H9 (cell line): ENCODE data around the gene FAT2. TPM values are rescaled to one million over a fixed set of nuclear protein-coding genes. Genes with fewer than 3 reads are reported as not detected.

Source experiments
- DNase-seq: peaks from one replicate; pipeline ENCODE4 v3.0.0-alpha.2; 2017
- H2AFZ ChIP-seq: one replicate; pipeline ENCODE4 v1.6.1; 2013; ENCODE audit warnings: mild to moderate bottlenecking, low read length, control low read depth, moderate library complexity
- H2AK5ac ChIP-seq: 2 replicates; pipeline ENCODE4 v1.6.1; 2013; ENCODE audit warnings: low read length, control low read depth, mixed read lengths; ENCODE audit not compliant: insufficient read length
- H2BK120ac ChIP-seq: one replicate; pipeline ENCODE4 v1.6.1; 2013; ENCODE audit warnings: low read depth, mild to moderate bottlenecking, low read length, control low read depth, inconsistent platforms; ENCODE audit not compliant: poor library complexity, severe bottlenecking
- H2BK12ac ChIP-seq: 2 replicates; pipeline ENCODE4 v1.6.1; 2013; ENCODE audit warnings: low read length, control low read depth, mixed read lengths, low read depth; ENCODE audit not compliant: insufficient read length
- H2BK15ac ChIP-seq: 2 replicates; pipeline ENCODE4 v1.6.1; 2013; ENCODE audit warnings: low read depth, low read length, control low read depth
- H2BK20ac ChIP-seq: one replicate; pipeline ENCODE4 v1.6.1; 2013; ENCODE audit warnings: low read depth, mild to moderate bottlenecking, low read length, control low read depth, inconsistent platforms; ENCODE audit not compliant: poor library complexity, severe bottlenecking
- H2BK5ac ChIP-seq: 2 replicates; pipeline ENCODE4 v1.6.1; 2013; ENCODE audit warnings: low read length, control low read depth, mixed read lengths; ENCODE audit not compliant: insufficient read length
- H3K14ac ChIP-seq: 2 replicates; pipeline ENCODE4 v1.6.1; 2013; ENCODE audit warnings: low read length, control low read depth; ENCODE audit not compliant: insufficient read depth
- H3K18ac ChIP-seq: 2 replicates; pipeline ENCODE4 v1.6.1; 2013; ENCODE audit warnings: low read depth, mild to moderate bottlenecking, mixed read lengths, low read length, control low read depth; ENCODE audit not compliant: insufficient read length
- H3K23ac ChIP-seq: 2 replicates; pipeline ENCODE4 v1.6.1; 2013; ENCODE audit warnings: low read length, control low read depth, mixed read lengths, low read depth; ENCODE audit not compliant: insufficient read length
- H3K23me2 ChIP-seq: 2 replicates; pipeline ENCODE4 v1.6.1; 2013; ENCODE audit warnings: low read depth, mild to moderate bottlenecking, mixed read lengths, low read length, control low read depth; ENCODE audit not compliant: insufficient read length, poor library complexity, severe bottlenecking
- H3K27ac ChIP-seq: 2 replicates; pipeline ENCODE4 v1.5.1; 2013; ENCODE audit warnings: low read length, control low read depth, mixed read lengths, low read depth; ENCODE audit not compliant: insufficient read length
- H3K27me3 ChIP-seq: 2 replicates; pipeline ENCODE4 v1.6.1; 2013; ENCODE audit warnings: low read length, control low read depth, inconsistent platforms; ENCODE audit not compliant: insufficient read depth
- H3K4ac ChIP-seq: 2 replicates; pipeline ENCODE4 v1.6.1; 2013; ENCODE audit warnings: low read depth, mild to moderate bottlenecking, control low read depth, inconsistent platforms, low read length, moderate library complexity
- H3K4me1 ChIP-seq: 2 replicates; pipeline ENCODE4 v1.6.1; 2013; ENCODE audit warnings: low read length, control low read depth, inconsistent platforms; ENCODE audit not compliant: insufficient read depth
- H3K4me2 ChIP-seq: 2 replicates; pipeline ENCODE4 v1.6.1; 2013; ENCODE audit warnings: low read length, control low read depth, mixed read lengths; ENCODE audit not compliant: insufficient read length, insufficient read depth
- H3K56ac ChIP-seq: 2 replicates; pipeline ENCODE4 v1.6.1; 2013; ENCODE audit warnings: low read depth, mild to moderate bottlenecking, mixed read lengths, low read length, control low read depth; ENCODE audit not compliant: insufficient read length
- H3K79me1 ChIP-seq: 2 replicates; pipeline ENCODE4 v1.6.1; 2013; ENCODE audit warnings: low read depth, mild to moderate bottlenecking, moderate library complexity, low read length, control low read depth, inconsistent platforms; ENCODE audit not compliant: insufficient read depth, poor library complexity, severe bottlenecking
- H3K79me2 ChIP-seq: 2 replicates; pipeline ENCODE4 v1.6.1; 2013; ENCODE audit warnings: low read length, control low read depth, inconsistent platforms; ENCODE audit not compliant: insufficient read depth
- H3K9ac ChIP-seq: 2 replicates; pipeline ENCODE4 v1.6.1; 2013; ENCODE audit warnings: low read length, control low read depth, mixed read lengths; ENCODE audit not compliant: insufficient read length; ENCODE audit errors: extremely low read depth
- H3K9me3 ChIP-seq: one replicate; pipeline ENCODE4 v1.6.1; 2013; ENCODE audit warnings: low read depth, low read length, inconsistent platforms; ENCODE audit not compliant: control insufficient read depth
- H3T11ph ChIP-seq: one replicate; pipeline ENCODE4 v1.6.1; 2013; ENCODE audit warnings: mild to moderate bottlenecking, low read length, control low read depth, inconsistent platforms
- H4K20me1 ChIP-seq: one replicate; pipeline ENCODE4 v1.6.1; 2013; ENCODE audit not compliant: control insufficient read depth, insufficient read length, insufficient read depth
- H4K5ac ChIP-seq: 2 replicates; pipeline ENCODE4 v1.6.1; 2013; ENCODE audit warnings: low read depth, mild to moderate bottlenecking, mixed read lengths, low read length, control low read depth; ENCODE audit not compliant: insufficient read length
- H4K8ac ChIP-seq: replicated peaks from 2 replicates; pipeline ENCODE4 v1.6.1; 2013; ENCODE audit warnings: low read length, control low read depth, mixed read lengths, low read depth; ENCODE audit not compliant: insufficient read length
- H4K91ac ChIP-seq: 2 replicates; pipeline ENCODE4 v1.6.1; 2013; ENCODE audit warnings: low read depth, mild to moderate bottlenecking, moderate library complexity, mixed read lengths, low read length, control low read depth; ENCODE audit not compliant: insufficient read length
- H3K27ac Mint-ChIP-seq, 3 experiments: 2 replicates in 2 of 3; 3 replicates in 1 of 3; pipeline ENCODE4 v1.8.0; 2020 to 2021; ENCODE audit warnings: mixed read lengths in 3 of 3, mild to moderate bottlenecking in 1 of 3, moderate library complexity in 1 of 3
- H3K27me3 Mint-ChIP-seq: 2 replicates; pipeline ENCODE4 v1.8.0; 2021; ENCODE audit warnings: low read depth, mild to moderate bottlenecking, moderate library complexity, mixed read lengths
- H3K36me3 Mint-ChIP-seq, 3 experiments: 2 replicates in 2 of 3; 3 replicates in 1 of 3; pipeline ENCODE4 v1.8.0; 2020 to 2021; ENCODE audit warnings: low read depth in 3 of 3, mixed read lengths in 3 of 3; ENCODE audit not compliant: insufficient read depth in 1 of 3
- H3K4me1 Mint-ChIP-seq, 2 experiments: 2 replicates each; pipeline ENCODE4 v1.8.0; 2020; ENCODE audit warnings: mixed read lengths in 2 of 2
- H3K4me3 Mint-ChIP-seq, 2 experiments: 2 replicates in 1 of 2; 3 replicates in 1 of 2; pipeline ENCODE4 v1.8.0; 2020 to 2021; ENCODE audit warnings: mild to moderate bottlenecking in 2 of 2, mixed read lengths in 2 of 2, moderate library complexity in 1 of 2
- H3K9me3 Mint-ChIP-seq, 2 experiments: 2 replicates in 1 of 2; 3 replicates in 1 of 2; pipeline ENCODE4 v1.8.0; 2020; ENCODE audit warnings: mild to moderate bottlenecking in 2 of 2, mixed read lengths in 2 of 2, moderate library complexity in 1 of 2
- CTCF ChIP-seq: fragments of 200-600 bp; sonication (generic); conservative IDR thresholded peaks from 3 replicates; pipeline ENCODE4 v1.8.0; 2021; ENCODE audit warnings: antibody characterized with exemption, mild to moderate bottlenecking
- WGBS: extraction: QIAGEN DNeasy Blood & Tissue Kit; methylation state at CpG from one replicate; pipeline ENCODE4 v1.1.7; 2013; ENCODE audit warnings: missing lambda C conversion rate, low lambda C conversion rate, mixed read lengths; ENCODE audit not compliant: insufficient read length; ENCODE audit errors: extremely low coverage; 5-methylcytosine and 5-hydroxymethylcytosine counted together
- total RNA-seq: library from RNA; stranded (reverse); gene quantifications from 2 replicates; pipeline ENCODE4 v1.2.1, GENCODE V29; 2021

The FAT2 gene
- total RNA-seq, 1 experiment from 2014 or later: 0.15 TPM

GRCh38 chr5:151553695-151554094 lies 37.4 kb downstream of the FAT2 start:
- Histone ChIP-seq H4K20me1 (no peaks in the 10 kb centered on the region), H4K8ac (no peak overlapping the region), H3K4ac (no peak overlapping the region), H3T11ph (no peak overlapping the region), H3K18ac (no peak overlapping the region), H3K14ac (no peak overlapping the region), H4K5ac (no peak overlapping the region), H2BK12ac (no peak overlapping the region), H3K4me2 (no peak overlapping the region), H4K91ac (no peak overlapping the region), H2BK15ac (no peak overlapping the region), H3K79me2 (no peaks in the 10 kb centered on the region), H3K79me1 (no peaks in the 10 kb centered on the region), H3K9ac (no peak overlapping the region), H3K4me1 (no peaks in the 10 kb centered on the region), H3K27ac (no peak overlapping the region), H2AFZ (no peak overlapping the region), H3K23me2 (no peaks in the 10 kb centered on the region), H3K23ac (no peak overlapping the region), H2BK20ac (no peak overlapping the region), H2BK5ac (no peak overlapping the region), H3K27me3 (no peaks in the 10 kb centered on the region), H2BK120ac (no peak overlapping the region), H2AK5ac (no peak overlapping the region), H3K56ac (no peak overlapping the region), H3K9me3 (no peaks in the 10 kb centered on the region)
- no peak for TF ChIP-seq CTCF
- Mint-ChIP-seq H3K9me3 (no peaks in the 10 kb centered on the region), H3K36me3 (no peaks in the 10 kb centered on the region), H3K4me3 (no peak overlapping the region), H3K27me3 (peaks cover 5% of the 10 kb centered on the region; the same call in 1 of the 2 replicates), H3K27ac (no peak overlapping the region), H3K4me1 (peaks cover 0 to 2% of the 10 kb centered on the region in 2 experiments; a peak in 1 of 4 replicates)
- no peak for DNase-seq
- no CpG with 5 or more reads among the region's 5 CpGs for WGBS
